Measurements from ENCODE around the gene ZNF892.

- no peak for TF ChIP-seq CTCF (IDR thresholded peaks at IDR 0.05)
- TF ChIP-seq POLR2A (IDR thresholded peaks at IDR 0.05) = no peak
- TF ChIP-seq POLR2AphosphoS5 (IDR thresholded peaks at IDR 0.05; ENCODE audit: insufficient read depth in 1 of 2, low read depth in 1 of 2) = no peak
These were observed 24.9 kb downstream of the ZNF892 start for GRCh38 chr2:95232232-95232631.
